Measurements from ENCODE around the gene CREB3L1.

CREB3L1 gene

DNA sequence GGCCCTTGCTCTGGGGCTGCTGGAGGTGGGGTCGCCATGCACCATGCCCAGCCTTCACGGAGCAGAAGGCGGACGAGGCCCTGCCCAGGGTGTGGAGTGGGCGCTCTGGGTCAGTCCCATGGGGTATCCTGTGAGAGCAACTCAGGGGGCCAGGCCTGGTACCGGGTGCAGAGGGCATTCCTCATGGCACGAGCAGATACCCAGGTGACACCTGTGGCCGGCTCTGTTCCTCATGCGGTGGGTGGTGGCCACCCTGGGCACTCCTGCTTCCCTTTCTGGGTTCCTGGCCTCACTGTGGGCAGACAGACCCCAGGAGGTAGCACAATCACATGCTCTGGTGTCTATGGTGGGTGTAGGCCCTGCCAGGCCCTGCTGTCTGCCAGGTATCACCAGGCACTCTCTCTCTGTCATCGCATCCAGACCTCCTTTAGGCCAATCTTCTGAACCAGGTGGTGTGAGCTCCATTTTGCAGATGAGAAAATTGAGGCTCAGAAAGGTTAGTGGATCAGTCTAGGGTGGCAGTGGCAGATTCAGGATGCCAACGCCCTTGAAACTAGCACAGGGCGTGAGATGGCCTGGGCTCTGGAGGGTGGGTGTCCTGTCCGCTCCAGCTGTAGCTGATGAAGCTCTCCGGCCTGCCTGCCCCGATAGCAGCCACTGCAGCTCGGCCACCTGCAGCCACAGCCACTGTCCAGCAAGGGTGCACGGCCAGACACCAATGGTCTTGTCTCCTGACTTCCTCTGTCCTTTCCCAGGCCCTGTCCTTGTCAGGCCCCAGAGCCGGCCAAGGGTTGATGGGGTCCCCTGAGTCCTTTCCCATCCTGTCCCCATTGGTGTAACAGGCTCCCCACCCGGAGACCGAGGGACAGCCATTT is 84.9 kb downstream of the CREB3L1 start:
- TF ChIP-seq, protein P1, sequence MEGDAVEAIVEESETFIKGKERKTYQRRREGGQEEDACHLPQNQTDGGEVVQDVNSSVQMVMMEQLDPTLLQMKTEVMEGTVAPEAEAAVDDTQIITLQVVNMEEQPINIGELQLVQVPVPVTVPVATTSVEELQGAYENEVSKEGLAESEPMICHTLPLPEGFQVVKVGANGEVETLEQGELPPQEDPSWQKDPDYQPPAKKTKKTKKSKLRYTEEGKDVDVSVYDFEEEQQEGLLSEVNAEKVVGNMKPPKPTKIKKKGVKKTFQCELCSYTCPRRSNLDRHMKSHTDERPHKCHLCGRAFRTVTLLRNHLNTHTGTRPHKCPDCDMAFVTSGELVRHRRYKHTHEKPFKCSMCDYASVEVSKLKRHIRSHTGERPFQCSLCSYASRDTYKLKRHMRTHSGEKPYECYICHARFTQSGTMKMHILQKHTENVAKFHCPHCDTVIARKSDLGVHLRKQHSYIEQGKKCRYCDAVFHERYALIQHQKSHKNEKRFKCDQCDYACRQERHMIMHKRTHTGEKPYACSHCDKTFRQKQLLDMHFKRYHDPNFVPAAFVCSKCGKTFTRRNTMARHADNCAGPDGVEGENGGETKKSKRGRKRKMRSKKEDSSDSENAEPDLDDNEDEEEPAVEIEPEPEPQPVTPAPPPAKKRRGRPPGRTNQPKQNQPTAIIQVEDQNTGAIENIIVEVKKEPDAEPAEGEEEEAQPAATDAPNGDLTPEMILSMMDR (IDR thresholded peaks at IDR 0.05; ENCODE audit: insufficient read depth, missing control alignments): no peak
- DNase-seq (ENCODE audit: insufficient read length, low spot score) (no peak), FAIRE-seq (no peak)

DNA sequence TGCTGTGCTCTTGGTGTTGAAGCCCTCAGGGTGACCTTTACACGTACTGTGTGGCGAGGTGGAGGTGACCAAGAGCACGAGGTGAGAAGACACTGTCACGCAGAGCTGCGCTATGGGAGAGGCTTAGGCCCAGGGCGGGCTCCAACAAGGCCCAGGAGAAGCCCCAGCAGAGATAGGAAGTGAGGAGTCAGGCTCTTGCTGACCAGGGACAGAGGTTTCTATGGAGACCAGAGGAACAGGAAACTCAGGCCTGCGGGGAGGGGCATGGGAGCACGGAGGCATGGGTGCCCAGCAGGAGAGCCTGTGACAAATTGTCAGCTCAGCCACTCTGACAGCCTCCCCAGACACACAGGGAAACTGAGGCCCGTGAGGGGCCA is 85.6 kb downstream of the CREB3L1 start:
- no peak for FAIRE-seq
- TF ChIP-seq, protein P1 (IDR thresholded peaks at IDR 0.05; ENCODE audit: insufficient read depth, missing control alignments): no peak

DNA sequence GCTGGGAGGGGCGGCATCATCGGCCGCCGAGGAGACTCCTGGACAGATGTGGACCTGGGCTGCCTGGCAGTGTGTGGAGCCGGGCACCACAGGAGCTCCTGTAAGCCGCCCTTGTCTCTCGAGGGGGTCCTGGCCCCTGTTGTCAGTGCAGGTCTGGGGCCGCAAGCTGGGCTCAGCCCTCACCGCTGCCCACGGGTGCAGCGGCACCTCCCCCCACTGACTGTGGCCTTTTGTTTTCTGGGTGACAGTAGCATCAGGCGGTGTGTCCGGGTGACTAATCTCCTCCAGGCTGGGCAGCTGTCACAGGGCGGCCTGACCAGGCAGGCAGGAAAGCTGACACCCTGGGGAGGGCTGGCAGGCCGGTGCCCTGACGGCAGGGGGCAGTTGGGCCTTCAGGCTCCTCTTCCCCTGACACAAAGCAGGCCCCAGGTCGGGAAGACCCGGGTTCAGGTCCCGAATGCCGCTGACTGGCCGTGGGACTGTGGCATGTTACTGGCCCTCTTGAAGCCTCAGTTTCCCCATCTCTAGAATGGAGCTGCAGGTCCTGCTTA is 86.1 kb downstream of the CREB3L1 start:
- FAIRE-seq (no peak), DNase-seq (ENCODE audit: insufficient read length, low spot score) (no peak)
- TF ChIP-seq, protein P1 (IDR thresholded peaks at IDR 0.05; ENCODE audit: insufficient read depth, missing control alignments): no peak

More for the DNA sequence above, 85.6 kb downstream of the CREB3L1 start:
- DNase-seq (ENCODE audit: insufficient read length, low spot score): no peak

DNA sequence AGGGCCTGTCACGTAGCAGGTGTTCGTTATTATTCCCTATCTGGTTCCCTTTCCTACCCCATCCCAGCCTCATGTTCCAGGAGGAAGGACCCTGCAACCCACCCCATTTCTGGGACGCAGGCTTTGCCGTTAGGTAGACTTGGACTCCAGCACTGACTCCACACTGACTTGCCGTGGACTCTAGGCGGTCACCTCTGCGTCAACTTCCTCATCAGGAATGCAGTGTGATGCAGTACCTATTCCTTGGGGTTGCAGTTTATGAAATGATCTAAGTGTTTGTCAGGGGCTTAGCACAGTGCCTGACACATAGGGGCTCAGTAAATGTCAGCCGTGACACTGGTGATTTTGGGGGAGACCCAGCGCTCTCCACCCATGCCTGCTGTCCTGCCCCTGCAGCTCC is 86.6 kb downstream of the CREB3L1 start:
- FAIRE-seq (no peak), DNase-seq (ENCODE audit: insufficient read length, low spot score) (no peak)
- TF ChIP-seq, protein P1 (IDR thresholded peaks at IDR 0.05; ENCODE audit: insufficient read depth, missing control alignments): no peak

DNA sequence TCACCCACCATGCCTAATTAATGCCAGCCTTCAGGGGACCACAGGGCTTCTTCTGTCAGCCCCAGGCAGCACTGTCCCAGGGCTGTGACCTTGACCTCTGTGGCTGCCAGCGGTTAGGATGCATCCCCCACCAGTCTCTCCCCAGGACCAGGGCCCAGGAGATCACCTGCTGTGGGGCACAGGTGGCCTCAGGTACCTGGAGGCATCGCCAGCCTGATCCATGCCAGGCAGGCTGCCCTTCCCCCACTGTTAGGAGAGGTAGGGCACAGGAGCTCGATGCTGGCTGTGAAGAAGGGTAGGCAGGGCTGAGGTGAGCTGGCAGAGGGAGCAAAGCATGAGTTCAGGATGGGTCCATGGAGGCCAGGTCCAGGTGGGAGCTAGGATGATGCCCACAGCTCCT is 87.3 kb downstream of the CREB3L1 start:
- FAIRE-seq: no peak
- TF ChIP-seq, protein P1 (IDR thresholded peaks at IDR 0.05; ENCODE audit: insufficient read depth, missing control alignments): no peak
- no peak for DNase-seq (ENCODE audit: insufficient read length, low spot score)

DNA sequence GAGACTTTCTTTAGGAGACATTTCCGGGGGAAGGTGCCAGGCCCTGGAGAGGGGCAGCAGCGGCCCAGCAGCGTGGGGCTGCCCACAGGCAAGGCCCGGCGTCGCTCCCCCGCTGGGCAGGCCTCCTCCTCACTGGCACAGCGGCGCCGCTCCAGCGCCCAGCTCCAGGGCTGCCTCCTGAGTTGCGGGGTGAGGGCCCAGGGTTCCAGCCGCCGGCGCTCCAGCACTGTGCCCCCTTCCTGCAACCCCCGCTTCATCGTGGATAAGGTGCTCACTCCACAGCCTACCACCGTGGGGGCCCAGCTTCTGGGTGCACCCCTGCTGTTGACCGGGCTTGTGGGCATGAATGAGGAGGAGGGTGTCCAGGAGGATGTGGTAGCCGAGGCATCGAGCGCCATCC is 88.8 kb downstream of the CREB3L1 start:
- DNase-seq (ENCODE audit: insufficient read length, low spot score) (no peak), FAIRE-seq (no peak)
- TF ChIP-seq, protein P1 (IDR thresholded peaks at IDR 0.05; ENCODE audit: insufficient read depth, missing control alignments): no peak

DNA sequence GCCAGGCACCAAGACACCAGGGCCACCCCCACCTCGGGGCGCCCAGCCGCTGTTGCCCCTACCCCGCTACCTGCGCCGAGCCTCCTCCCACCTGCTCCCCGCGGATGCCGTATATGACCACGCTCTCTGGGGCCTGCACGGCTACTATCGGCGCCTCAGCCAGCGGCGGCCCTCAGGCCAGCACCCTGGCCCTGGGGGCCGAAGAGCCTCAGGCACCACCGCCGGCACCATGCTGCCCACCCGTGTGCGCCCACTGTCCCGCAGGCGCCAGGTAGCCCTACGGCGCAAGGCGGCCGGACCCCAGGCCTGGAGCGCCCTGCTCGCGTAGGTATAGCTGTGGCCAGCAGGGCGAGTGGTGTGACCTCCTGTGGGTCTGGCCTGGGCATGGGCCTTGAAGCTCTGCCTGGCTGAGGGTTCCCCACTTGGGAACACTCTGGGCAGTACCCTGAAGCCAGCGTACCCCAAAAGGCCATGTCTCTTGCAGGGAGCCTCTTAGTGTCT is 89.2 kb downstream of the CREB3L1 start:
- FAIRE-seq: no peak
- DNase-seq (ENCODE audit: insufficient read length, low spot score): no peak
- TF ChIP-seq, protein P1 (IDR thresholded peaks at IDR 0.05; ENCODE audit: insufficient read depth, missing control alignments): no peak
